ENCODE data around the gene TSPOAP1. TPM values are rescaled to one million over a fixed set of nuclear protein-coding genes. Genes with fewer than 3 reads are reported as not detected.

The TSPOAP1 gene
- total RNA-seq, 4 donors from 2014 or later: 2.9 to 16.0 (median 3.3) TPM

DNA sequence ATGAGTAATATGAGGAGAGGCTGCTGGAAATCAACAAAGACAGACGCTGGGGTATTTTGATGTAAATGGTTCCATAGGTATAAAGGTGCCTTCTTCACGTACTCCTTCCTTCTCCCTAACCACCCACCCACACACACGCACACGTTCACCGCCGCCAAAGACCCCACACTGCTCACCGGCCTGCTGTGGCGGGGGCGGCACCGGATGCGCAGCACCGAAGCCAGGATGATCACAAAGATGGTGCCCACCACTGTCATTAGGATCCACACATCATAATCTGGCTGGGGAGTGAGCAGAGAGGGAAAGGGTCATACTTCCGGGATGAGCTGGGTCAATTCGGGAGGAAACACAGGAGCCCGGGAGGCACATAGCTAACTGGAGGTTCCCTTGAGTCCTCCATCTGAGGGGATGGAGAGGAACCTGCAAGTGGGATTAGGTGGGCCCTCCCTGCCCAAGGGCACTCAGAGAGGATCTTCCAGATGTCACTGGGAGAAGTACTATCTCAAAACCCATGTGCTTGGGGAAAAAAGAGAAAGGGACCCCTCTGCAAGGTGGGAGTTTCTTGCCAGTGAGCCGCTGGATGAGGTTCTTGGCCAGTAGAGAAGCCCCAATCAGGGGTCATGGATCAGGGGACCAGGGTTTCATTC lies 33.9 kb upstream of the TSPOAP1 start:
- DNase-seq: no peak
- 68 to 87% methylated on average over 11 to 13 of the region's 16 CpGs for WGBS, 2 donors
- Histone ChIP-seq H3K4me3 (no peak overlapping the region), H3K4me1 (peaks cover 16 to 55% (median 25%) of the 10 kb centered on the region in 3 donors), H3K9me3 (no peaks in the 10 kb centered on the region), H3K27me3 (peaks cover 0 to 5% (median 0%) of the 10 kb centered on the region in 4 donors), H3K27ac (no peak overlapping the region), H3K36me3 (peaks cover 0 to 53% (median 0%) of the 10 kb centered on the region in 3 donors)
- intact Hi-C loops (cut with DNase I): no loop called here
- TF ChIP-seq, protein P1, sequence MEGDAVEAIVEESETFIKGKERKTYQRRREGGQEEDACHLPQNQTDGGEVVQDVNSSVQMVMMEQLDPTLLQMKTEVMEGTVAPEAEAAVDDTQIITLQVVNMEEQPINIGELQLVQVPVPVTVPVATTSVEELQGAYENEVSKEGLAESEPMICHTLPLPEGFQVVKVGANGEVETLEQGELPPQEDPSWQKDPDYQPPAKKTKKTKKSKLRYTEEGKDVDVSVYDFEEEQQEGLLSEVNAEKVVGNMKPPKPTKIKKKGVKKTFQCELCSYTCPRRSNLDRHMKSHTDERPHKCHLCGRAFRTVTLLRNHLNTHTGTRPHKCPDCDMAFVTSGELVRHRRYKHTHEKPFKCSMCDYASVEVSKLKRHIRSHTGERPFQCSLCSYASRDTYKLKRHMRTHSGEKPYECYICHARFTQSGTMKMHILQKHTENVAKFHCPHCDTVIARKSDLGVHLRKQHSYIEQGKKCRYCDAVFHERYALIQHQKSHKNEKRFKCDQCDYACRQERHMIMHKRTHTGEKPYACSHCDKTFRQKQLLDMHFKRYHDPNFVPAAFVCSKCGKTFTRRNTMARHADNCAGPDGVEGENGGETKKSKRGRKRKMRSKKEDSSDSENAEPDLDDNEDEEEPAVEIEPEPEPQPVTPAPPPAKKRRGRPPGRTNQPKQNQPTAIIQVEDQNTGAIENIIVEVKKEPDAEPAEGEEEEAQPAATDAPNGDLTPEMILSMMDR (IDR thresholded peaks at IDR 0.05): no peak
- TF ChIP-seq POLR2A (IDR thresholded peaks at IDR 0.05): no peak

DNA sequence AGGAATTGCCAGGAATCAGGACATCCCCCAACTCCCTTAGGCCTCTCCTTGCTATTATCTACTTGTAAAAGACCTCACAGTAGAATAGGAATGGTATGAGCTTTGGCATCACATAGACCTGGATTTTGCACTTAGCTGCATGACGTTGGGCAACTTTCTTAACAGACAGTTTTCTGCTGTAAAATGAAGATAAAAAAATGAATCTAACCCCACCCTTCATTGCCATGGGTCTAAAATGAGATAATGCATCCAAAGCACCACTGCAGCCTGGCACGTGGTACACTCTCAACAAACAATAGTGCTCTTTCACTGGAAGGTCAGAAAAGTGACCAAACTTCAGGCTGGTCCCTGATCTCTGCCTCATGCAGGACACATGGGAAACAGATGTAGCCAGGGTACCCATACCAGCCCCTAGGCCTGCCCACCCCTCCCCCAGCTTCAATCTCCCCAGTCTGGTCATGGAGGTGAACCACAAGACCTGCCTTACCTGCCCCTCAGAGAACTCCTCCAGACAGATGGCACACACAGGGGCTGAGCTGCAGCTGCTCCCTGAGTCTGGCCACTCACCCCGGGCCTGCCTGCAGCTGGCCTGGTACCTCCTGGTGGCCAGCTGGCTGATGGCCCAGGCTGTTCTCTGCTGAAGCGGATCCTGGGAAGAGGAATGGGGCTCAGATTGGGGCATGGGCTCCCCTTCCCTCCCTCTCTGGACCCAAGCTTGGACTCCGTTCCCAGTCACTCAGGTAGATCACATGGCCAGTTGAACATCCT lies 31.9 kb upstream of the TSPOAP1 start:
- Histone ChIP-seq H3K9me3 (no peaks in the 10 kb centered on the region), H3K27ac (no peak overlapping the region), H3K36me3 (peaks cover 0 to 66% (median 0%) of the 10 kb centered on the region in 3 donors), H3K27me3 (peaks cover 0 to 5% (median 0%) of the 10 kb centered on the region in 4 donors), H3K4me3 (no peak overlapping the region), H3K4me1 (peaks cover 6 to 37% (median 17%) of the 10 kb centered on the region in 3 donors)
- TF ChIP-seq, protein P1 (IDR thresholded peaks at IDR 0.05): no peak
- TF ChIP-seq POLR2A (IDR thresholded peaks at IDR 0.05): no peak
- no peak for DNase-seq
- intact Hi-C loops (cut with DNase I): no loop called here
- WGBS, 2 donors: 64 to 87% methylated on average over 3 to 4 of the region's 5 CpGs

- 91 to 95% methylated on average over 8 to 9 of the region's 16 CpGs for WGBS, 2 donors
- Histone ChIP-seq H3K4me3 (no peak overlapping the region), H3K27me3 (peaks cover 0 to 5% (median 0%) of the 10 kb centered on the region in 4 donors), H3K4me1 (peaks cover under 1 to 19% (median 2%) of the 10 kb centered on the region in 3 donors), H3K9me3 (no peaks in the 10 kb centered on the region), H3K36me3 (peaks cover 0 to 75% (median 0%) of the 10 kb centered on the region in 3 donors), H3K27ac (peak overlapping the region in 1 of 4 donors; percentile 71)
- DNase-seq: no peak
- intact Hi-C loops (cut with DNase I): loop anchor here (10.0 kb wide), 1 partner anchor 156 kb away; the partner anchor contains the start of gene MTMR4
- TF ChIP-seq POLR2A (IDR thresholded peaks at IDR 0.05): no peak
- TF ChIP-seq, protein P1 (IDR thresholded peaks at IDR 0.05): no peak
Observed at GRCh38 chr17:58358408-58359172, 30.0 kb upstream of the TSPOAP1 start.

GRCh38 chr17:58357312-58358297 lies 29.0 kb upstream of the TSPOAP1 start:
- peak overlapping the region in 3 of 4 donors; percentile 58 to 71 (median 70) for H3K27ac ChIP-seq
- intact Hi-C loops (cut with DNase I): loop anchor here (10.0 kb wide), 1 partner anchor 157 kb away; the partner anchor contains the start of gene MTMR4
- 93% methylated on average over 11 to 12 of the region's 22 CpGs for WGBS, 2 donors
- peaks cover 0 to 19% (median 7%) of the 10 kb centered on the region in 3 donors for H3K4me1 ChIP-seq
- H3K4me3 ChIP-seq: no peak overlapping the region
- H3K27me3 ChIP-seq: no peaks in the 10 kb centered on the region
- TF ChIP-seq, protein P1 (IDR thresholded peaks at IDR 0.05): no peak
- TF ChIP-seq POLR2A (IDR thresholded peaks at IDR 0.05): no peak
- DNase-seq: no peak
- peaks cover 0 to 67% (median 0%) of the 10 kb centered on the region in 3 donors for H3K36me3 ChIP-seq
- H3K9me3 ChIP-seq: no peaks in the 10 kb centered on the region
